OCI-M1 (cell line): ENCODE data around the gene ASB16.
"Not testable (repeated sequence)": the region's sequence is repeated elsewhere in the genome, so short reads cannot be mapped to it uniquely, and the experiment has no call there.

Experiments
- DNase-seq: peaks from one replicate; lab custom pipeline; 2025; lab: John Stamatoyannopoulos, UW

Gene ASB16

GRCh38 chr17:44149066-44149465 lies 21.4 kb upstream of the ASB16 start:
- DNase-seq = not testable (repeated sequence)

GRCh38 chr17:44149750-44150329 lies 20.7 kb upstream of the ASB16 start:
- no peak for DNase-seq

DNA sequence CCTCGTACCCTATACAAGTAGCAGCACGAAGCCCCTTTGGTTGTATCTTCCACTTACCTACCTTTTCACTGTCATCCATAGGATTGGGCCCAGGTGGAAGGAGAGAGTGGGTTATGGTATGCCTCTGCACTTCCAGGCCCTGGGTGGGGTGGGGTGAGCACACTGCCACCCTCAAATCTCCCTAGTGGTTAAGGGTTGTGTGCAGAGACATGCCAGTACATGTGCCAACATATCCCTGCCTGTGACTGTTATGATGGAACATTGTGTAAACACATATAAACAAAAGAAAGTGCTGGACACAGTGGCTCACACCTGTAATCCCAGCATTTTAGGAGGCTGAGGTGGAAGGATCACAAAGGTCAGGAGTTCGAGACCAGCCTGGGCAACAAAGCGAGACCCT lies 17.6 kb upstream of the ASB16 start:
- no peak for DNase-seq

- no peak for DNase-seq
Observed at GRCh38 chr17:44155488-44155887, 15.0 kb upstream of the ASB16 start.

GRCh38 chr17:44159519-44160210 lies 10.8 kb upstream of the ASB16 start:
- peak; percentile 98 for DNase-seq

- DNase-seq = no peak
Observed at GRCh38 chr17:44164476-44164875, 6.0 kb upstream of the ASB16 start.

DNA sequence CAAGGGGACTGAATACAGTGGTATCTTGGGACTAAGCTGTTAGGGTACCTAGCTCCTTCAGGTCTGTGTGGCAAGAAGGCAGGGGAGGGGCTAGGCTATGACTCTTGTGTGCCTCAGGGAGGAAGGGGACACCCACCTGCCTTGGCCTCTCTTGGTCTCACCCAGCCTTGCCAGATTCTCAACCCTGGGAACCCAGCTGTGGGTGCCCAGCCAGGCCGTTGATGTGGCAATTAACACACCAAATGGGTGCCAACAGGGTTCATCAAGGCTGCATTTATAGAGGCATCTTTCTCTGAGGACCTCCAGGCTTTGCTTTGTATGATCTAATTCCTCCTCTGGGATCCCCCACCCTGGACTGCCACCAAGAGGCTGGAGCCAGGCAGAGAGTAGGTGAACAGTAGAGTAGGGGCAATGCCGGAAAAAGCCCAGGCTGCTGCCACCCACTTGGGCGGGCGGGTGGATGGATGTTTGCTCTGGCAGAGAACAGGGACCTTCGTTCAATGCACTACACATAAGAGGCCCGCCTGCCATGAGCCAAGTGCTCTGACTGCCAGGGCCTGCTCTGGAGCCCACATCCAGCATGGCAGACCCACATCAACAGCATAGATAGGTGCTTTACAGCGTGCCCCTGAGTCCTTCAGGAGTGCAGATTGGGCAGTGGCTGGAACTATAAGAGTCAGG lies 3.2 kb upstream of the ASB16 start:
- no peak for DNase-seq

DNA sequence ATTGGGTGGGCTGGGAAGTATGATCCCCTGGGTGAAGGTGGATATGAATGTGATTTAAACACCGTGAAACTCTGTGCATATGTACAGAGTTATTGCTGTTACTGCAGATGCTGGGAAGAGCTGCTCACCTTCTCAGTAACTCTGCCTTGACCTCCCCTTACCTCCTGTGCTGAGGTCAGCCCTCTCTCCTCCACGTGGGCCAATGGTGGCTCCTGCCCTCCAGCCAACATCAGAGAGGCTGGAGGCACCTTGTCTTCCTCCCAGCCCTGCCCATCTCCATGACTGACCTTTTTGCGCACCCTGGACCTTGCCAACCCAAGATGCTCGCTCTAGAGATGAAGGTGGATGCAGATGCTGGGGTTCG lies 387 bp upstream of the ASB16 start:
- no peak for DNase-seq

DNA sequence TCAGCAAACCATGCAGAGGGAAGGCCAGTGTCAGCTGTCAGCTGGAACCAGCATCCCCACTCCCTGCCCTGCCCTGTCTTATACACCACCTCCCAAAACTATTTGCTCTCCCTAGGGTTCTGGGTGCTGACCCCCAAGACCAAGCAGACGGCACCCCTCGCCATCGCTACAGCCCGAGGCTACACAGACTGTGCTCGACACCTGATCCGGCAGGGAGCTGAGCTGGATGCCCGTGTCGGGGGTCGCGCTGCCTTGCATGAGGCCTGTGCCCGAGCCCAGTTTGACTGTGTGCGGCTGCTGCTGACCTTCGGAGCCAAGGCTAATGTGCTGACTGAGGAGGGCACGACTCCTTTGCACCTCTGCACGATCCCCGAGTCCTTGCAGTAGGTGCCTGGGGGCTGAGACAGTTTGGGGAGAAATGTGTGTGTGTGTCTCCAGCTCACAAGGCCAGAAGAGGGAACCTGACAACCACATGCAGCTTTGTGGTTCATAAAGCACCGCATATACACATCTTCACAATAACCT lies 1.5 kb downstream of the ASB16 start:
- no peak for DNase-seq

GRCh38 chr17:44174427-44174826 lies 3.9 kb downstream of the ASB16 start:
- no peak for DNase-seq

DNA sequence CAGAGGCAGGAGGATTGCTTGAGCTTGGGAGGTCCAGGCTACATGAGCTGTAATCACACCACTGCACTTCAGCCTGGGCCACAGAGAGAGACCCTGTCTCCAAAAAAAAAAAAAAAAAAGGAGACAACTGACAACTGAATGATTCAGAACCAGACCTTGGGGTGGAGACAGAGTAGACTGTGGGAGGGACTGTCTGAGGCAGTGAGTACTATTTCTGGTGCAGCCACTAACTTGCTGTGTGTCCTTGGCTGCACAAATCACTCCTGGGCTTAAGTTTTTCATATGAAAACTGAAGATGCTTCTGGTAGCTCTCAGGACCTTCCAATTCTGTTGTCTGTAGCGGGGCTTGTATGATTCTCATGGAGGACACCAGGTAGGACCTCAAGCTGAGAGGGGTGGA lies 5.8 kb downstream of the ASB16 start:
- DNase-seq = no peak

DNA sequence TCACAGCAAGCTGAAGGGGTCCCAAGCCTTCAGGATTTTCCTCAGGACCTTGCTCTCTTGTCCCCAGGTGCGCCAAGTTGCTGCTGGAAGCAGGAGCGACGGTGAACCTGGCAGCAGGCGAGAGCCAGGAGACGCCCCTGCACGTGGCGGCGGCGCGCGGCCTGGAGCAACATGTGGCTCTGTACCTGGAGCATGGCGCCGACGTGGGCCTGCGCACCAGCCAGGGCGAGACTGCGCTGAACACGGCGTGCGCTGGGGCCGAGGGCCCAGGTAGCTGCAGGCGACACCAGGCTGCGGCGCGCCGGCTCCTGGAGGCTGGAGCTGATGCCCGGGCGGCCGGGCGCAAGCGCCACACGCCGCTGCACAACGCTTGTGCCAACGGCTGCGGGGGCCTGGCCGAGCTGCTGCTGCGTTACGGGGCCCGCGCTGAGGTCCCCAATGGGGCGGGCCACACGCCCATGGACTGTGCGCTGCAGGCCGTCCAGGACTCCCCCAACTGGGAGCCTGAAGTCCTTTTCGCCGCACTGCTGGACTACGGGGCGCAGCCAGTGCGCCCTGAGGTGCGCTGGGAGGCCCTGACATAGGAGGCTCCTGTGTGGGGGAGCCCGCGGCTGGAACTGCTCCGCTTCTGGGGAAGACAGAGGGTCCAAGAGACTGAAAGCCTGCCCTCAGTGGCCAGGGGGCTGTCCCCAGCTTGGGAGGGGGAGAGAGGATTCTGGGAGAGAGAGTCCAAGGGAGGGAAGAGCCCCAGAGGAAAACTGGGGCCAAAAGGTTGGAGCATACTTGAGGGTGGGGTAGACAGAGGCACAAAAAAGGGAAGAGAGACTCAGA lies 6.4 kb downstream of the ASB16 start:
- DNase-seq = no peak

GRCh38 chr17:44177640-44178039 lies 7.1 kb downstream of the ASB16 start:
- no peak for DNase-seq

DNA sequence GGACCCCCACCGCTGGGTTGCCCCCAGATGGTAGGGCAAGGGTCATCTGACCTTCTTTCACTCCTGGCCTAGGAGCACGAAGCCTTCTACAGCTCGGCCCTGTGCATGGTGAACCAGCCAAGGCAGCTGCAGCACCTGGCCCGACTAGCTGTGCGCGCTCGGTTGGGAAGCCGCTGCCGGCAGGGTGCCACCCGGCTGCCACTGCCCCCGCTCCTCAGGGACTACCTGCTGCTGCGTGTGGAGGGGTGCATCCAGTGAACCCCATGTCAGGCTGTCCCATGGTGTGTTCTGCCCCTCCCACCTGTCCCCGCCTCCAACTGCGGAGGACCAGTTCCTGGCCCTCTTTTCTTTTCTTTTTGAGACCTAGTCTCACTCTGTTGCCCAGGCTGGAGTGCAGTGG lies 7.6 kb downstream of the ASB16 start:
- no peak for DNase-seq

- DNase-seq = no peak
Observed at GRCh38 chr17:44183024-44183423, 12.5 kb downstream of the ASB16 start.

DNA sequence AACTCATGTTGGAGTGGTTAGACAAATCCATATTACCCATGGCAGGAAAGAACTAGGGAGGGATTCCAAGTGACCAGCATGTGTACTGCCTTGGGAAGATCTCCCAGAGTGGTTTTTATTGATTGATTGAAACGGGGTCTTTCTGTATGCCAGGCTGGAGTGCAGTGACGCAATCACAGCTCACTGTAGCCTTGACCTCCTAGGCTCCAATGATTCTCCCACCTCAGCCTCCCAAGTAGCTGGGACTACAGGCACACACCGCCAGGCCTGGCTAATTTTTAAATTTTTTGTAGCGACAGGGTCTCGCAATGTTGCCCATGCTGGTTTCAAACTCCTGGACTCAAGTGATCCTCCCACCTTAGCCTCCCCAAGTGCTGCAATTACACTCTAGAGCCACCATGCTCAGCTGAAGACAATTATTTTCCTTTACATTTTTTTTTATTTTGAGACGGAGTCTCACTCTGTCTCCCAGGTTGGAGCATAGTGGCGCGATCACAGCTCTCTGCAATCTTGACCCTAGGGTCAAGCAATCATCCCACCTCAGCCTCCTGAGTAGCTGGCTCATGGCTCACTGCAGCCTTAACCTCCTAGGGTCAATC lies 13.8 kb downstream of the ASB16 start:
- no peak for DNase-seq

- DNase-seq = peak; percentile 99
Observed at GRCh38 chr17:44186307-44187130, 16.0 kb downstream of the ASB16 start, which contains the start of gene TMUB2. TMUB2 (plus strand) TSS chr17:44186972; CDS start chr17:44187709, 737 bp downstream.

DNA sequence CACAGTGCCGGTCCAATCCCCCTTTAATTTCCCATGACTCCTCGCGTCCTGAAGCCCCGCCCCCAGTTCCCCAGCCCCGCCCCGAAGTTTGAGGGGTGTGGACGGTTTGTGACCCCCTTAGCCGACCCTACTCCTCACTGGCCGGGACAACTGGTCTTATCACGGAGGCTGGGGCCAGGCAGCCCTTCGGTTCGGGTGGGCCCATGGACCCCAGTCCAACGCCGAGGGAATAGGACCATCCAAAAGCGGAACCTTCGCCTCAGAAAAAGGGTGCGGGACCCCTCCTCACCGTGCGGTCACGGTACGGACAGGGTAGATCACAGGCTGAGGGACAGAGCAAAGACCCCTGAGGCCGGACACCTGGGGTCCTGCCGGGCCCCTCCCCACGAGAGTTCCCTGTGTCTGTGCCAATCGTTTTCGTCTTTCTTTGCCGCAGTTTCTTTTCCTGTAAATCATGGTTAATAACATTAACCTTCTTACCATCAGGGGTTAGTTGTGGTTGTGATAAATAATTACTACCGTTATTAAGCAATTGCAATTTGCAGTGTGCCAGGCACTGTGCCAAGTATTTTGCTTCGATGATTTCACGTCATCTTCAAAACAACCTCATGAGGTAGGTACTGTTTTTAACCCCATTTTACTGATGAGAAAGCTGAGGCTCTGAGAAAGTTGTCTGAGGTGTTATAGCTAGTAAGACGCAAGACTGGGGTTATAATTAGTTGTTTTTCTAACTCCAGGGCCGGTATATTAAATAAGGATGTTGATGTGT lies 16.8 kb downstream of the ASB16 start:
- peak; percentile 59 for DNase-seq

GRCh38 chr17:44188576-44189403 lies 18.3 kb downstream of the ASB16 start:
- no peak for DNase-seq
